ENCODE data around the gene DEGS2.

DEGS2 gene

GRCh38 chr14:100104523-100105300, 54.7 kb downstream of the DEGS2 start:
- TF ChIP-seq YY1 (IDR thresholded peaks at IDR 0.05; ENCODE audit: insufficient read depth, insufficient read length) = no peak
- no peak for TF ChIP-seq ZNF274 (IDR thresholded peaks at IDR 0.05; ENCODE audit: low read depth, low read length)
- no peak for TF ChIP-seq SUZ12 (IDR thresholded peaks at IDR 0.05; ENCODE audit: extremely low read depth, insufficient read depth, insufficient read length)
- H3K4me1 ChIP-seq (ENCODE audit: insufficient read depth, insufficient read length) = peaks cover 5% of the 10 kb centered on the region
- H3K36me3 ChIP-seq (ENCODE audit: insufficient read depth, insufficient read length, low read length) = peaks cover 5% of the 10 kb centered on the region
- no peaks in the 10 kb centered on the region for H3K9me3 ChIP-seq (ENCODE audit: insufficient read depth, low read length)
- H3K9ac ChIP-seq (ENCODE audit: insufficient read length, low read depth) = no peak overlapping the region
- no peak for DNase-seq (ENCODE audit: low read depth, low spot score)
- H3K27me3 ChIP-seq (ENCODE audit: insufficient read depth, insufficient read length) = no peaks in the 10 kb centered on the region
- H3K4me3 ChIP-seq (ENCODE audit: insufficient read length, low read depth) = no peak overlapping the region

GRCh38 chr14:100104006-100104352, 55.5 kb downstream of the DEGS2 start:
- Histone ChIP-seq H3K9me3 (ENCODE audit: insufficient read depth, low read length) (no peaks in the 10 kb centered on the region), H3K4me3 (ENCODE audit: insufficient read length, low read depth) (no peak overlapping the region), H3K4me1 (ENCODE audit: insufficient read depth, insufficient read length) (peaks cover 5% of the 10 kb centered on the region), H3K9ac (ENCODE audit: insufficient read length, low read depth) (no peak overlapping the region), H3K27me3 (ENCODE audit: insufficient read depth, insufficient read length) (no peaks in the 10 kb centered on the region), H3K36me3 (ENCODE audit: insufficient read depth, insufficient read length, low read length) (peaks cover 2% of the 10 kb centered on the region)
- no peak for DNase-seq (ENCODE audit: low read depth, low spot score)
- TF ChIP-seq SUZ12 (IDR thresholded peaks at IDR 0.05; ENCODE audit: extremely low read depth, insufficient read depth, insufficient read length) (no peak), ZNF274 (IDR thresholded peaks at IDR 0.05; ENCODE audit: low read depth, low read length) (no peak), YY1 (IDR thresholded peaks at IDR 0.05; ENCODE audit: insufficient read depth, insufficient read length) (no peak)

- Histone ChIP-seq H3K4me1 (ENCODE audit: insufficient read depth, insufficient read length) (peaks cover under 1% of the 10 kb centered on the region), H3K9me3 (ENCODE audit: insufficient read depth, low read length) (no peaks in the 10 kb centered on the region), H3K4me3 (ENCODE audit: insufficient read length, low read depth) (no peak overlapping the region), H3K36me3 (ENCODE audit: insufficient read depth, insufficient read length, low read length) (peaks cover 5% of the 10 kb centered on the region), H3K9ac (ENCODE audit: insufficient read length, low read depth) (no peak overlapping the region), H3K27me3 (ENCODE audit: insufficient read depth, insufficient read length) (no peaks in the 10 kb centered on the region)
- DNase-seq (ENCODE audit: low read depth, low spot score) = no peak
- no peak for TF ChIP-seq YY1 (IDR thresholded peaks at IDR 0.05; ENCODE audit: insufficient read depth, insufficient read length)
- TF ChIP-seq ZNF274 (IDR thresholded peaks at IDR 0.05; ENCODE audit: low read depth, low read length) = no peak
- TF ChIP-seq SUZ12 (IDR thresholded peaks at IDR 0.05; ENCODE audit: extremely low read depth, insufficient read depth, insufficient read length) = no peak
Observed at GRCh38 chr14:100103250-100104005, 56.0 kb downstream of the DEGS2 start.

GRCh38 chr14:100102156-100102785, 57.2 kb downstream of the DEGS2 start:
- H3K36me3 ChIP-seq (ENCODE audit: insufficient read depth, insufficient read length, low read length) = peaks cover 11% of the 10 kb centered on the region
- H3K4me1 ChIP-seq (ENCODE audit: insufficient read depth, insufficient read length) = no peaks in the 10 kb centered on the region
- no peaks in the 10 kb centered on the region for H3K9me3 ChIP-seq (ENCODE audit: insufficient read depth, low read length)
- no peaks in the 10 kb centered on the region for H3K27me3 ChIP-seq (ENCODE audit: insufficient read depth, insufficient read length)
- no peak overlapping the region for H3K9ac ChIP-seq (ENCODE audit: insufficient read length, low read depth)
- DNase-seq (ENCODE audit: low read depth, low spot score) = no peak
- H3K4me3 ChIP-seq (ENCODE audit: insufficient read length, low read depth) = no peak overlapping the region
- TF ChIP-seq YY1 (IDR thresholded peaks at IDR 0.05; ENCODE audit: insufficient read depth, insufficient read length) (no peak), SUZ12 (IDR thresholded peaks at IDR 0.05; ENCODE audit: extremely low read depth, insufficient read depth, insufficient read length) (no peak), ZNF274 (IDR thresholded peaks at IDR 0.05; ENCODE audit: low read depth, low read length) (no peak)

GRCh38 chr14:100100032-100100703, 59.3 kb downstream of the DEGS2 start:
- no peak overlapping the region for H3K4me3 ChIP-seq (ENCODE audit: insufficient read length, low read depth)
- TF ChIP-seq YY1 (IDR thresholded peaks at IDR 0.05; ENCODE audit: insufficient read depth, insufficient read length) (no peak), SUZ12 (IDR thresholded peaks at IDR 0.05; ENCODE audit: extremely low read depth, insufficient read depth, insufficient read length) (no peak), ZNF274 (IDR thresholded peaks at IDR 0.05; ENCODE audit: low read depth, low read length) (no peak)
- H3K9me3 ChIP-seq (ENCODE audit: insufficient read depth, low read length) = no peaks in the 10 kb centered on the region
- DNase-seq (ENCODE audit: low read depth, low spot score) = no peak
- H3K27me3 ChIP-seq (ENCODE audit: insufficient read depth, insufficient read length) = no peaks in the 10 kb centered on the region
- H3K9ac ChIP-seq (ENCODE audit: insufficient read length, low read depth) = no peak overlapping the region
- H3K36me3 ChIP-seq (ENCODE audit: insufficient read depth, insufficient read length, low read length) = peaks cover 9% of the 10 kb centered on the region
- no peaks in the 10 kb centered on the region for H3K4me1 ChIP-seq (ENCODE audit: insufficient read depth, insufficient read length)

GRCh38 chr14:100098171-100098570, 61.3 kb downstream of the DEGS2 start:
- peaks cover 9% of the 10 kb centered on the region for H3K36me3 ChIP-seq (ENCODE audit: insufficient read depth, insufficient read length, low read length)
- TF ChIP-seq YY1 (IDR thresholded peaks at IDR 0.05; ENCODE audit: insufficient read depth, insufficient read length) (no peak), SUZ12 (IDR thresholded peaks at IDR 0.05; ENCODE audit: extremely low read depth, insufficient read depth, insufficient read length) (no peak), ZNF274 (IDR thresholded peaks at IDR 0.05; ENCODE audit: low read depth, low read length) (no peak)

More at GRCh38 chr14:100098171-100098570, 61.3 kb downstream of the DEGS2 start:
- H3K4me3 ChIP-seq (ENCODE audit: insufficient read length, low read depth) = no peak overlapping the region
- H3K4me1 ChIP-seq (ENCODE audit: insufficient read depth, insufficient read length) = no peaks in the 10 kb centered on the region
- DNase-seq (ENCODE audit: low read depth, low spot score) = no peak
- no peak overlapping the region for H3K9ac ChIP-seq (ENCODE audit: insufficient read length, low read depth)
- no peaks in the 10 kb centered on the region for H3K27me3 ChIP-seq (ENCODE audit: insufficient read depth, insufficient read length)
- H3K9me3 ChIP-seq (ENCODE audit: insufficient read depth, low read length) = no peaks in the 10 kb centered on the region
